ENCODE results near the gene PLA1A. TPM values are rescaled to one million over a fixed set of nuclear protein-coding genes. Genes with fewer than 3 reads are reported as not detected.
A peak's percentile ranks its signal among the peaks of the same experiment; 100 is the strongest.

The PLA1A gene
- total and polyA plus RNA-seq, 10 of the 15 experiments (the other 5 are each of a cell fraction or from before 2014, with no cell fraction given) = 2.9 to 106 (median 4.8) TPM

- ChIA-PET CTCF (interaction anchor here (0.8 to 4.9 kb wide), 3 partner anchors 43 to 280 kb away, joined by 3 to 46 read pairs (median 3); no protein-coding TSS in a partner anchor), POLR2A (interaction anchor here (1.0 to 2.8 kb wide), 10 partner anchors 28 to 260 kb away, joined by 3 to 20 read pairs (median 4); partner anchors contain the start of genes ARHGAP31, TIMMDC1 and TMEM39A), SMC1A (ENCODE audit: uncharacterized antibody, unreplicated experiment) (interaction anchor here (0.7 to 8.0 kb wide), 10 partner anchors 14 to 123 kb away, joined by 3 to 42 read pairs (median 4); partner anchors contain the start of genes COX17 and TMEM39A), RAD21 (ENCODE audit: unreplicated experiment) (interaction anchor here (0.9 to 11.9 kb wide), 6 partner anchors 15 to 127 kb away, joined by 4 to 239 read pairs (median 6); partner anchors contain the start of gene ADPRH)
- Histone ChIP-seq H3K4me3 (peak overlapping the region; percentile 76), H3K4me1 (ENCODE audit: control insufficient read depth, insufficient read depth, low read length) (peaks cover 45% of the 10 kb centered on the region), H2AFZ (ENCODE audit: control insufficient read depth, low read depth, low read length) (no peak overlapping the region), H3K79me2 (ENCODE audit: control insufficient read depth, insufficient read depth, low read length) (peaks cover 99% of the 10 kb centered on the region), H3K9me3 (replicated peaks; ENCODE audit: control insufficient read depth, insufficient read depth, low read length) (no peaks in the 10 kb centered on the region), H3K9ac (ENCODE audit: control insufficient read depth, insufficient read depth, low read length) (peak overlapping the region; percentile 99), H3K27ac (ENCODE audit: control insufficient read depth, insufficient read depth) (peak overlapping the region; percentile 98), H3K36me3 (ENCODE audit: control insufficient read depth in 2 of 2, insufficient read depth in 2 of 2, low read length in 1 of 2) (peaks cover 3 to 12% of the 10 kb centered on the region in 2 experiments; a peak in 3 of 4 replicates), H4K20me1 (ENCODE audit: control insufficient read depth, insufficient read depth) (no peaks in the 10 kb centered on the region), H3K27me3 (replicated peaks in 1 of 2; ENCODE audit: control insufficient read depth in 2 of 2, insufficient read depth in 2 of 2, low read length in 1 of 2) (no peaks in the 10 kb centered on the region), H3K4me2 (ENCODE audit: control insufficient read depth, insufficient read depth) (peak overlapping the region; percentile 98)
- FAIRE-seq (no peak), DNase-seq (ENCODE audit: low read depth, low spot score) (no peak), ATAC-seq (peak; percentile 7)
- intact Hi-C loops (cut with micrococcal nuclease; ENCODE audit: unreplicated experiment) (loop anchor here (10.0 kb wide), 1 partner anchor 541 kb away; the partner anchor contains the start of gene GSK3B), in situ Hi-C loops (cut with MboI) (no loop called here)
- TF ChIP-seq POLR2A (IDR thresholded peaks at IDR 0.05; ENCODE audit: low read depth, low read length) = peak; percentile 23; the same call in 1 of the 2 replicates
- no peak for TF ChIP-seq BACH1 (IDR thresholded peaks at IDR 0.05; ENCODE audit: borderline replicate concordance)
- no peak for TF ChIP-seq EGR1 (IDR thresholded peaks at IDR 0.05; ENCODE audit: borderline replicate concordance in 1 of 2, low read depth in 2 of 2, low read length in 2 of 2)
- TF ChIP-seq BHLHE40 (IDR thresholded peaks at IDR 0.05; ENCODE audit: borderline replicate concordance in 1 of 2, low read depth in 2 of 2, low read length in 1 of 2) = no peak
- TF ChIP-seq RUNX3 (IDR thresholded peaks at IDR 0.05; ENCODE audit: low read length) = 0 out of 2 replicates have a peak, but pooled peaks have one; percentile 3
- TF ChIP-seq POLR2AphosphoS5 (IDR thresholded peaks at IDR 0.05; ENCODE audit: low read length) = peak; percentile 64
- TF ChIP-seq SMC3 (IDR thresholded peaks at IDR 0.05; ENCODE audit: borderline replicate concordance, low read length) = no peak
- TF ChIP-seq ATF3 (IDR thresholded peaks at IDR 0.05; ENCODE audit: borderline replicate concordance, extremely low read depth, low read depth, low read length) = no peak
- no TSS peak for BruUV-seq (replicated peaks)
- WGBS (ENCODE audit: insufficient coverage, insufficient replicate concordance, low lambda C conversion rate, missing lambda C conversion rate) = 20% methylated on average over 5 of the region's 5 CpGs
Measured at GRCh38 chr3:119553823-119554415, 43.8 kb upstream of the PLA1A start.

Data from GM12878 (cell line).